ENCODE data around the gene LCMT1.
"Not testable (repeated sequence)": the region's sequence is repeated elsewhere in the genome, so short reads cannot be mapped to it uniquely, and the experiment has no call there.

Gene LCMT1

GRCh38 chr16:25095636-25096035, 15.9 kb upstream of the LCMT1 start:
- no peak for DNase-seq

DNA sequence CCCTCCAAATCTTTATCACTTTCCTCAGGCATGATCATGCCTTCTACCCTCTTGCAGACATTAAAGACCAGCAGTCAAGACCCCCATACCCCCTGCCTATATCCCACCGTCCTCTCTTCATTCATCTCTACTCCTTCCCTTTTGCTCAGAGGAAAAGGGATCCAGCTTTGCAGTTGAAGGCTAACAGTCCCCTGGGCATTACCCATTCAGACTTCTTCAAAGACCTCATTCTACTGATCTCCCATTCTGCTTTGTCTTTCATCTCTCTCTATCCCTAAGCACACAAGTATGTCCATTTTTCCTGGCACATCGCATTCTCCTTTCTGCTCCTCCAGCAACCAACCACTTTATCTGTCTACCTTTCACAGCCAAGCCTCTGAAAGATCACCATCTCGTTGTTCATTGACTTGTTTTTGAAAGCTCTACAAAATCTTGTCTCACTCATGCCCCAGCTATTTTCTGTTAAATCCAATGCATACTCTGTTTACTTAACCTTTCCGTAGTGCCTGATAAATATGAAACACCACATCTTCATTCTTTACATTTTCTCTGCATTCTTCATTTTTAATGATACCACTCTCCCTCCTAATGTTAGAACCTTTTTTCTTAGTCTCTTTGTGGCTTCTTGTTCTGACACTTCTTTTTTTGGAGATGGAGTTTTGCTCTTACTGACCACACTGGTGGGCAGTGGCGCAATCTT, 14.1 kb upstream of the LCMT1 start:
- DNase-seq: no peak

DNA sequence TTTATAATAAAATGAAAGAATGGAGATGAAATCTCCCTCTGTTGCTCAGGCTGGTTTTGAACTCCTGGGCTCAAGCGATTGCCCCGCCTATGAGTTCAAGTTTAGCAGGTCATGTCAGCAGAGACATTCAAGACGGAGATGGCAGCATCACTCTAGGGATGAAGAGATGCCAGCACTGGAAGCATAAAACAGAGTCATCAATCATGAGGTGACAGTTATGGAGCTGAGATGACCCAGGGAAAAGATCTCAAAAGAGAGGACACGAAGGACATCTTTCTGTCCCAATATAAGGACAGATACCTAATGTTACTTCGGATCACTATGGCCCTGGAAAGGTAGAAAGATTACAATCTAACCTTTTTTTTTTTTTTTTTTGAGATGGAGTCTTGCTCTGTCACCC, 11.0 kb upstream of the LCMT1 start:
- no peak for DNase-seq

DNA sequence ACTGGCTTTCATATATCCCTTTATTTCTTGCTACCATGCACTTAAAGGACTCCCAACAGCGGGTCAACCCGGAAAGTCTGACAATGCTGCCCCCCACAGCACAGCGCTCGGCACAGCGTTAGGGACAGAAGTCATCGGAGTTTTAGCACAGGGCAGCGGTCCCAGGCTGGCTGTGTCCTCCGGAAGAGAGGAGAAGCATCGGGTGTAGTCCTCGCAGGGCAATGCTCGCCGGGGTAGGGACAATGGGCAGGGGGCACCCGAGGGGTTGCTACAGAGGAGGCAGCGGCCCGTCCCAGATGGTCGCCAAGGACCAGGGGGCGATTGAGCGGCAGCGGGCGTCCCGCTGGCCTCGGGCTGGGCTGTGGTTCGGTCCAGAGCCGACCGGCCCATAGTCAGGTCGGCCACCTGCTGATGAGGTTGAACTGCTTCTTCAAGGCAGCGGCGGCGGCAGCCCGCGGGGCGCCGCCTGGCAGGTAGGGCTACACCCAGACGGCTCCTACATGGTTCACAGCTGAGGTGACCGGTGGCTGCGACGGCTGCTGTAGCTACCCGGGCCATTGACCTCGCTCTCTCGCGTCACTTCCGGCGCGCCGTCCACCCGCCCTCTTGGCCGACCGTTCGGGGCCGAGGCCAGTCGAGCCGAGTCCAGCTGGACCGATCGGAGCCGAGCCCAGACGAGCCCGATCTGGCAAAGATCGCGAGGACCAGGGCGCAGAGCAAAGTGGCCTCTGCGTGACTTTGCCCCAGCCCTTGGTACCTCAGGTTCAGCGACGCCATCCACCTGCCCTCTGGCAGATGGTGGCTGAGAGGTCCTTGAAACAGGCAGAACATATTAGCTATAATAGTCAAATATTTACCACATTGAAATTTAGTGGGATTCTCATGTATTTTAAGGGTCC, 4.7 kb upstream of the LCMT1 start:
- DNase-seq: peak; percentile 89 to 94 (median 92)

- no peak for DNase-seq
Measured at GRCh38 chr16:25107466-25107792, 4.1 kb upstream of the LCMT1 start.

DNA sequence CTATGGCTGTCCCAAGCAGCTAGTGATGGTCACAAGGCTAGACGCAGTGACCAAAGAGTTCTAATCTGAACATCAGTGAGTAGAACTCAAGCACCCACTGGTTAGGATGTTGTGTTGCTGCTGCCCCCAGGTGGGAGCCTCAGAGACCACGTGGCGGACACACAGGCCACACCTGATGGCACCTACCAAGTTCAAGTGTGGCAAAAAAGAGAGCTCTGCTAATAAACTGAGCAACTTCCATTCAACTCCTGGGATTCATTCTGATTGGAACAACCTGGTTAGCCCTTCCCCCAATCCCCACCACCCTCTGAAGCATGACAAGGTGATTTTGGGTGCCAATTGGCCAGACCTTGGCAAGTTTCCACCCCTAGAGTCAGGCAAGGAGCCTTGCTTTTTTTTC, 3.5 kb upstream of the LCMT1 start:
- no peak for DNase-seq

GRCh38 chr16:25109643-25110042, 1.9 kb upstream of the LCMT1 start:
- peak; percentile 84 to 94 (median 88) for DNase-seq

DNA sequence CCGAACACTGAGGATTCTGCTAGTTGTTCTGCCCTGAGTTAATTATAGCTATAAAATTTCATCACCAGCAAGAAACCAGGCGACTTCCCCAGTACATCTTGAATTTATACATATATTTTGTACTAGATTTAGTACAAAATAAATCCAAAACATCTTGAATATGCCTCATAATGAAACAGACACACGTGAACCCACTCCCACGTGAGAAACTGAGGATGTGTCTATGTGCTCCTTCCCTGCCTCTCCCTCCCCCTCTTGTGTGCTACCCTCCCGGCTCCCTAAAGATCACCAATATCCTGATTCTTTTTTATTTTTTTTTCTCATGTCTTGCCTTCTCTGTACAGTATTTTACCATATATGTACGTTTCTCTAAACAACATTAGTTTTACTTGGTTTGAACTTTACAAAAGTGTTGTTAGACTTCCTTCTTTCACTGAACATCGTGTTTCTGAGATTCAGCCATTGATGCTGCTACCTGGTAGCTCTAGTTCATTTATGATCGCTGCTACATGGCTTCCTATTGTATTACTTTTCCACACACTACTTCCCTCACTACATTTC, 1.1 kb upstream of the LCMT1 start:
- DNase-seq: peak; percentile 30 to 44 (median 34)

- no peak for DNase-seq
Measured at GRCh38 chr16:25114121-25114520, 2.6 kb downstream of the LCMT1 start.

DNA sequence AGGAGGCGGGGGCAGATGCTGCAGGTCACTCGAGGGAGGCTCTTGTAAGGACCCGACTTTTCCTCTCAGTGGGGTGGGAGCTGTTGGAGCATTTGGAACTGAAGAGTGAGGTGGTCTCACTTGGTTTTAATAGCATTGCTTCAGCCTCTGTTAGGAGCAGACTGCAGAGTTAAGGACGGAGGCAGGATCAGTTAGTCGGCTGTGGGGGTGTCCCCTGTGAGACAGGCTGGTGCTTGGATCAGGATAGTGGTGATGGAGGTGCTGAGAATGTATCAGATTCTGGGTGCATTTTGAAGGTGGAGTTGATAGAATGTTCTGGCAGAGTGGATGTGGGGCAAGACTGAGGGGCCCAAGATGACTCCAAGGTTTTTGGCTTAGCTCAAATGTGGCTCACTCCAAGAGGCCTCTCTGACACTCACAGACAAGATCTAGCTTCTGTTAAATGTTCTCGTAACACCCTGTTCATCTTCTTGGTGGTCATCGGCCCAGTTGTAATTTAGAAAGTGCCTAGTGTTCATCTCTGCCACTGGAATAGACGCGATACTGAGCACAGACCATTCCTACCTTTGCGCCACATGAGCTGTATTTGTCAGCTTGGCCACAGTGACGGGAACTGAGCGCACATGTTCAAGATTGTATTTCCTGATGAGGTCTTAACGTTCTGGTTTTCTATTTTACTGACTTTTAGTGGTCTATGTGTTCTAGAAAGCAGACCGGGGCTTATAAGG, 7.5 kb downstream of the LCMT1 start:
- DNase-seq: no peak

DNA sequence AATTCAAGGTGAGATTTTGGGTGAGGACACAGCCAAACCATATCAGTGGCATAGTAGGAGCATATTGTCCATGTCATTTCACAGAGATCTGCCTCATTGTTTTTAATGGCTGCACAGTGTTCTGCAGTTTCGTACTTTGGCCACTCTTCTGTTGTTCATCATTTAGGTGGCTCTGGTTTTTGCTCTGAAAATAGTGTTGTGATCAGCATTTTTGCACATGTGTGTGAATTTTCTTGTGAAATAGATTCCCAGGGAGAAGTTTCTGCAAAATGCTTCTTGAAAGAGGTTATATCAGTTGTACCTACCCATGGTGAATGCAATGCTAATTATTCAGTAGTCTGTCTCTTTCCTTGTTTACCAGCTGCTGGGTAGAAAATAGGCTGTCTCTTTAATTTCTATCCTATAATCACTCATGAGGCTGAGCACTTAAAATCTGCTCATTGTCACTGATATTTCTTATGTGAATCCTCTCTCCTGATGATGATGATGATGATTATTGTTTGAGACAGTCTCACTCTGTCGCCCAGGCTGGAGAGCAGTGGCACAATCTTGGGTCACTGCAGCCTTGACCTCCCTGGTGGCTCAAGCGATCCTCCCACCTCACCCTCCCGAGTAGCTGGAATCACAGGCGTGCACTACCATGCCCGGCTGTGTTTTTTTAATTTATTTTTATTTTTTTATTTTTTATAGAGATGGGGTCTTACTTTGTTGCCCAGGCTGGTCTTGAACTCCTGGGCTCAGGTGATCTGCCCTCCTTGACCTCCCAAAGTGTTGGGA, 10.5 kb downstream of the LCMT1 start:
- DNase-seq: no peak

- DNase-seq: no peak
Measured at GRCh38 chr16:25124503-25124902, 13.0 kb downstream of the LCMT1 start.

- not testable (repeated sequence) for DNase-seq
Measured at GRCh38 chr16:25126086-25126666, 14.6 kb downstream of the LCMT1 start.

GRCh38 chr16:25126820-25127232, 15.3 kb downstream of the LCMT1 start:
- DNase-seq: peak; percentile 49 to 80 (median 60)

DNA sequence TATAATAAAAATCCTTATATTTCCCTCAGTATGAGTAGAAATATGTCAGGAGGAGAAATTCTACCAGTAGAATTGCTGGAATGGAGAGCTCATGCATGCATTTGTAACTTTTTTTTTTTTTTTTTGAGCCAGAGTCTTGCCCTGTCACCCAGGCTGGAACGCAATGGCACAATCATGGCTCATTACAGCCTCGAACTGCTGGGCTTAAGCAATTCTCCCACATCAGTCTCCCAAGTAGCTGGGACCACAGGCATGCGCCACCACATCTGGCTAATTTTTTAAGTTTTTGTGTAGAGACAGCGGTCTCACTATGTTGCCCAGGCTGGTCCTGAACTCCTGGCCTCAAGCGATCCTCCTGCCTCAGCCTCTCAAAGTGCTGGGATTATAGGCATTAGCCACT, 21.2 kb downstream of the LCMT1 start:
- DNase-seq: not testable (repeated sequence)

DNA sequence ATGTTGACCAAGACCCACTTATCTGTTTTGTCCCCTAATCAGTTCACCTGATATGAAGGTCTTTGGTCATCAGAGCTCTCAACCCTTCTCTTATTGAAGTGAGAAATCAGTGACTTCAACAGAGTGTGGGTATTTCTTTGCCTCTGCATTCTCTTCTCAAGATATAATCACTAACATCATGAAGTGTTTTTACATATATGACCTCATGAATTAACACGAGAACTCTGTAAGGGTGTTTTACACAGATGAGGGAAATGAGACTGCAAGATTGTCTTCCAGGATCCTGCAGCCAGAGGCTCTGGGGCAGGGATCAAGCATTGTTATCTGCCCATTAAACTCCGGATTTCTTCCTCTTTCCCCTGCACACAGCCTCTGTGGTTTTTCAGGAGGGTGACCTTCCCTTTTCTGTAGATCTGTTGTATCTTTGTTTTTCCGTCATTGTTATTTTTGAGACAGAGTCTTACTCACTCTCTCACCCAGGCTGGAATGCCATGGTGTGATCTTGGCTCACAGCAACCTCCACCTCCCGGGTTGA, 22.7 kb downstream of the LCMT1 start:
- peak; percentile 86 to 96 (median 88) for DNase-seq

DNA sequence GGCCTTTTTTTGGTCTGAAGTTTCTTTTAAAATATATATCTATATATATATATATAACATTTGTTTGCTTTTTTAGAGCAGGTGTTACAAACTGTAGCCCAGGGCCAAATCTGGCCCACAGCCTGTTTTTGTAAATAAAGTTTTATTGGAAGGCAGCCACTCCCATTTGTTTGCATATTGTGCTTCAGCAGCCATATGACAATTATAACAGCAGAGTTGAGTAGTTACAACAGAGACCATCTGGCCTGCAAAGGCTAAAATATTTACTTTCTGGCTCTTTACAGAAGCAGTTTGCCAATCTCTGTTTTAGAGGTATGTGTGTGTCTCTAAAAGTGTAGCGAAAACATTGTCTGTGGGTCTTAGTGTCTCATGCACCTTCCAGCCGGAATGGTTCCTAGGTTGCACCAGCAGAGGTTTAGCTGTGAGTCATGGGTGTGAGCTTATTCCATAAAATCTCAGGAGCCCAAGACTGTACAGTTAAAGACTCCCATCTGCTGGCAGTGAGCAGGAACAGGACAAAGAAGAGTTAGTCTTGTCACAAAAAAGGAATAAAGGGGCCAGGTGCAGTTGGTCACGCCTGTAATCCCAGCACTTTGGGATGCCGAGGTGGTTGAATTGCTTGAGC, 23.8 kb downstream of the LCMT1 start:
- peak in 1 of 4 experiments; percentile 15 for DNase-seq

DNA sequence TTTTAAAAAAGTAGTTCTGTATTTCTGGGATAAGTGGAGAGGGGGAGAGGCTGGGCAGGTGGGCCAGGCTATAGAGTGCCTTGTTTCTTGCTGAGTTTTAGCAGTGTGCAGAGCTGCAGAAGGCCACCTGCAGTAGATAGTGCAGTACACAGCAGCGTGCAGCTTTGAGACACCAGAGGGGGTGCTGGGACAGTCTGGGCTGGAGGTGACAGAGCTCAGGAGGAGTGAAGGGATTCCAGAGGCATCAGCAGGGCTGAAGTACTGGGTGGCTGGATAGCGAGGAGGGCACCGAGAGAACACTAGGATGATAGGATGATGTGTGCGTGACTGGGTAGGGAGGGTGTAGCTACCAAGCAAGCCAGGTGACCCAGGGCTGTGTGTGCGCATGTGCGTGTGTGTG, 26.6 kb downstream of the LCMT1 start:
- DNase-seq: no peak

GRCh38 chr16:25140459-25140858, 28.9 kb downstream of the LCMT1 start:
- DNase-seq: no peak

DNA sequence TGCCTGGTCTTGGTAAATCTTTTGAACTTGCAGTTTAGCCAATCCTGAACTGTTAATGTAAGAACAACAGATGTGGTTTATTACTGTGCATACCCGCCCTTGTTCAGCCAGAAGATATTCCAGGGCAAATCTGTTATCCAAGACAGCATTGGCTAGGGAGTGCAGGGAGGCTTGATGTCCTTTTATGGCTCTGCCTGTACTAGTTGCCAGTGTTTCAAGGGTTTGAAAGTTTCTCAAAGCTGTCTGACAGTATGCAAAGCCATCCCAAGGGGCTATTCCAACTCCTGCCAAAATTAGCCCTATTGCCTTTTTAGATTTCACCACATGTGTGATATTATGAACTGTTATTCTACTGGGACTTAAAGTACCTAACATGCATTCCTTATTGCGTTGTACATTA, 30.1 kb downstream of the LCMT1 start:
- DNase-seq: no peak

- peak in 2 of 4 experiments; percentile 18 to 28 for DNase-seq
Measured at GRCh38 chr16:25143928-25144327, 32.4 kb downstream of the LCMT1 start.
